ENCODE measurements around the gene PKD1.

The PKD1 gene

GRCh38 chr16:2046893-2047329, 88.8 kb downstream of the PKD1 start:
- DNase-seq (ENCODE audit: low read depth): no peak

GRCh38 chr16:2045965-2046892, 89.5 kb downstream of the PKD1 start:
- DNase-seq (ENCODE audit: low read depth): no peak

DNA sequence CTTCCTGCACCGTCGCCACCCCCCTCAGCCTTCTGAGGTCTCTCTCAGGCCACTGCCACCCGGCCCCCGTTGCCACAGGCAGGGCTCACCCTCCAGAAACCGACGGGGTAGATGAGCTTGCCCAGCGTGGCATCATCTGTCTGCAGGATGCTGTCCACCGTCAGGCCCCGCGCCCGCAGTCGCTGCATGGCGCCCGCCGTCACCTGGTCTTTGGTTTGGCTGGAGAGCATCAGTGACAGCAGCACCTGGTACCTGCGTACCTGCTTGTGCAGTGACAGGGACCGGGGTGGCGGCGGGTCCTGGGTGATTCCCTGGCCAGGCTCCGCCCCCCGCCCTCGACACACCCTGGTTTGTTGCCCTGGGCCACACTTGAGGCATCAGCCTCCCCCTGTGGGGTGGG, 91.2 kb downstream of the PKD1 start:
- no peak for DNase-seq (ENCODE audit: low read depth)

GRCh38 chr16:2043667-2044451, 91.8 kb downstream of the PKD1 start:
- DNase-seq (ENCODE audit: low read depth): no peak

DNA sequence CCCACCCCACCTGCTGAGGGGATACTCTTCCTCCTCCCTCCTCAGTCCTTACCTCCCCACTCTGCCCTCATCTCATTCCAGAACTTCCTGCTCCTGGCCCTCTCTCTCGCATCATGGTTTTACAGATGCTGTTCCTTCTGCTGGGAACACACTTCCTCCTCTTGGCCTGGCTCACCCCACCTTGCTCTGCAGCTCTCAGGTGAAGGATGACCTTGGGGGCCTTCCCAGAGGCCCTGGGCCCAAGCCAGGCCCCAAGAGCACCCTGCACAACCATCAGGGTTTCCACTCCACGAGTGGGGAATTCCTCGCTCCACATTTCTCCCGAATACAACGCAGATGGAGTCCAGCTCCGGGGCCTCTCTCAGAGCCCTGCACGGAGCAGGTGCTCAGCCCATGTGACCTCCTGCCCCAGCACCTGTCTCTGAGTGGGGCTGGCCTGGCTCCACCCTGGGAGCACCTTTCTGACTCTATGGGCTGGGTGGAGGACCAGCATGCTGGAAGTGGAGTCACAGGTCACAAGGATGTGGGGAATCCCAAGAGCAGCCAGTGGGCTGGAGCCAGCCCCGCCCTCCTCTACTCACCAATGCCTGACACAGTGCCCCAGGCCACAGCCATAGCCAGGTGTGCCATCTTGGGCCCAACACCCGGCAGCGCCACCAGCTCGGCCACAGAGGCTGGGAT, 92.6 kb downstream of the PKD1 start:
- DNase-seq (ENCODE audit: low read depth): no peak

DNA sequence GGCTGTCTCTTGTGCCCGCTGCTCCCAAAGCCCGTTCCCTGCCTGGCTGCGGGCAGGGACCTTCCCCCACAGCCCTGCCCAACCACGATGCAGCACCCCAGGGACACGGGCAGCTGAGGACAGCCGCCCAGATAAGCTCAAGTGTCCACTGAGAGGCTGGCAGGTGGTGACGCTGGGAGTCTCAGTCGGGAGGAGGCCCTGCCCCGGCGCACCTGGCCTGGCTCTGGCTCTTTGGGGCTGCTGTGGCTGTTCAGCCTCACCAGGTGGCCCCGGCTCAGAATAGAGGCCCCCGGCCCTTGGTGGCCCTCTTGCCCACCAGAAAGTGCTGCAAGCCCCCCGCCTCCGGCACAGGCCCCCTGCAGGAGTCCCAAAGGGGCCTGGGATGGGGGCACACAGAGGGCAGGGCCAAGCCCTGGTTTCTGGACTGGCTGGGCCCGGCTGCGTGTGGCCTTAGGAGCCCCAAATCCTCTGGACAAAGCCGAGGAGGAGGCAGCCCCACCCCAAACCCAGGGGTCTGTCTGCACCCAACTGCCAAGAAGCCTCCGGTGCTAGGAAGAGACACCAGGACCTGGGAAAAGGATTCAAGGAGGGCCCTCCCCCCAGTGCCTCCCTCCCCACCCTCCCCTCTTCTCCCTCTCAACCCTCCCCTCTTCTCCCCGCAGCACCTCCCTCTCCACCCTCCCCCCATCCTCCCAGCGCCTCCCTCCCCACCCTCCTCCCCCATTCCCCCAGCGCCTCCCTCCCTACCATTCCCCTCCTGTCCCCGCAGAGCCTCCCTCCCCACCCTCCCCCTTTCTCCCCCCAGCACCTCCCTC, 93.3 kb downstream of the PKD1 start:
- no peak for DNase-seq (ENCODE audit: low read depth)

GRCh38 chr16:2040787-2041522, 94.7 kb downstream of the PKD1 start:
- DNase-seq (ENCODE audit: low read depth): no peak

GRCh38 chr16:2040041-2040786, 95.5 kb downstream of the PKD1 start:
- DNase-seq (ENCODE audit: low read depth): no peak

GRCh38 chr16:2039274-2040031, 96.2 kb downstream of the PKD1 start:
- DNase-seq (ENCODE audit: low read depth): no peak

Data from stimulated activated CD8-positive, alpha-beta memory T cell treated with anti-CD3 and anti-CD28 coated beads, Interleukin-12 subunit alpha, Interleukin-12 subunit beta, amount 100 ng/mL, for 1 hour (primary cell).